ENCODE measurements around the gene NMNAT2.

Gene NMNAT2

DNA sequence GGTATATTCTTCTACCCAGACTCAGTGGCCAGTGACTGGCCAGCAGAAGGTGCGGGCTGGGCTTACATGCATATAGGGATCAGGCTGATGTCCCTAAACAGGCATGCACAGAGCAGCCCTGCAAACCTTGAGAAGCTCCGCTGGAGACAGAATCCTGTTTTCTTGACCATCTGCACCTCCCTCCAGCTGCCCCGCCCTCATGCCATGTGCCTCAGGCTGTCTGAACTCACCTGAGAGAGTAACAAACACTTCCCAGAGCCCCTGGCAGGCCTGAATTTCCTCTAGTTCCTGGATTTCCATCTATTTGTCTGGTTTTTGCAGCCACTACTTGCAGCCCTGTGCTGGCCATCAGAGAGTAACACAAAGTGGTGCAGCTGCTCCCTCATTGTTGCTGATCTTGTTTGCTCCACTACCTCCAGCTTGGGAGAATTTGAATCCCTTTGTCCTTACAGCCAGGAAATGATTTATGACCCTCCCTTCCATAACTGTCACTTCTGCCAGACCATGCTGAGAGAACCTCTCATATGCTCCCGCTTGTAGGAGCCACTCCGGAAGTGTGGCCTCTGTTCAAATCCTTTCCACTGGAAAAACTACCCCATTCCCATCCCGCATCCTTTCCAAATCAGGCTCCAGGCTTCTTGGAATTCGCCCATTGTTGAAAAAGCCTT, 113.6 kb downstream of the NMNAT2 start:
- no peak for TF ChIP-seq CTCF (IDR thresholded peaks at IDR 0.05; ENCODE audit: low read depth, low read length, missing control alignments)
- no peak for DNase-seq (ENCODE audit: low read depth)
- in situ Hi-C loops (cut with HindIII; ENCODE audit: low sequenced_read_pairs) = no loop called here
- no peak overlapping the region for H3K4me3 ChIP-seq (ENCODE audit: low read depth, low read length)

DNA sequence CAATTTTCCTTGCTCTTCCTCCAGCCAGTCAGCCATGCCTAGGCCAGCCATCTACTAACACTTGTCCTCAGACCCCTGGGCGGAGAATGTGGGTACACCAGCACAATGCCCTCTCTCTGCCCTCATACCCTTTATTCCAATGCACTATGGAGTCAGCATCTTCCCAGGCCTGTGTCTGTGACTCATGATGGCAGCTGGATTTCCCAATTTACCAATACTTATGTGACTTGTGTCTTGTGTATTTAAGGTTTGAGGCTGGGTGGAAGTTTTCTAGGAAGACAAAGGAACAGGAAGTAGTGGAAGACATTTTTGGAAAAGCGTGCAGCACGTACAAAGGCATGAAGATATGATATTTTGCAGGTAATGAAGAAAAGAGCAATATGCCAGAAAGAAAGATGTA, 114.3 kb downstream of the NMNAT2 start:
- in situ Hi-C loops (cut with HindIII; ENCODE audit: low sequenced_read_pairs) = no loop called here
- no peak overlapping the region for H3K4me3 ChIP-seq (ENCODE audit: low read depth, low read length)
- TF ChIP-seq CTCF (IDR thresholded peaks at IDR 0.05; ENCODE audit: low read depth, low read length, missing control alignments) = no peak
- no peak for DNase-seq (ENCODE audit: low read depth)

DNA sequence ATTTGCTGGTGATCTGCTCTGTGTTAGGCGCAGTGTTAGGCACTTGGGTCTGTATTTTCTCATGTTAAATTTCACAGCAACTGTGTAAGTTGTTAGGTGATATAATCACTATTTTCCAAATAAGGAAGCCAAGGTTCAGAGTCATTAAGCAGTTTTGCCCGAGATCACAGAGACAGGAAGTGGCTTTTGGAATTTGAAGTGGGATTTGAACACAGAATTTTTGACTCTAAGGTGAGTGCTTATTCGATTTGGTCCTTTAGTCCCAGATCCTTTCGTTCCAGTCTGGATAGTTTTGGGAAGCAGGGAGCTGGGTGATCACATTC, 114.9 kb downstream of the NMNAT2 start:
- TF ChIP-seq CTCF (IDR thresholded peaks at IDR 0.05; ENCODE audit: low read depth, low read length, missing control alignments) = no peak
- no peak overlapping the region for H3K4me3 ChIP-seq (ENCODE audit: low read depth, low read length)
- DNase-seq (ENCODE audit: low read depth) = no peak
- in situ Hi-C loops (cut with HindIII; ENCODE audit: low sequenced_read_pairs) = no loop called here

DNA sequence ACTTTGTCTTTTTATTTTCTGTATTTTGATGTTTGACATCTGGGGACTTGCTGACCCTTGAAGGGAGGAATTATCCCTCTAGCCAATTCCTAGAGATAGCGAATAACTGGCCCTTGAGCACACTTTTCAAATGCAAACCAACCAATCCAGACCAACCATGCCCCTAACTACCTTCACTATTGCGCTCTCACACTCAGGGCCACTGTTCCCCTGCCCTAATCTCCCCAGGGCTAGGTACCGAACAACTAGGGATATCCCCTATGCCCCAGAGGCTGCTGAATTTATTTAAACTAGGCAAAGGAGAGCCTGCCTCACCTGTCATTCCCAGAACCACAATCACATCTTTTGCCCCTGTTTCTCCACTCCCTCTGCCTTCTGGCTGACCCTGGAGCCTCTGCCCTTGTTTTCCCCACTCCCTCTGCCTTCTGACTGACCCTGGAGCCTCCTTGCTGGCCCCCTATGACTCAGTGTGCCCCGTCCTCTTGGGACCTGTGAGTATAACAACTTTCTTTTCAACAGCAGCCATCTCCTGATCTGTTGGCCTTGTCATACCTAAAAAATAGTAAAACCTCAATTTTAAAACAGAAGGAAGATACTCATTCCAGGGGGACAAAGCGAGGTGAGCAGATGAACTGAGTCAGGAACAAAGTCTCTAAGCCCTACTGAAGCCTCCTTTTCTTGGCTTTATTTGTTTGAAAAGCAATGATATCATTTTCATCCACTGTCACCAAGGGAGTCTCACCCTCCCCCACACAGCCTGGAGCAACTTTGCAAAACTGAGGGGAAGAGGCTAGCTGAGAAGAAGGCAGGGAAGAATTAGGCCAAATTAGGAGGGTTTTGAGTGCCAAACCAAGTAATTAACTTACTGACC, 115.5 kb downstream of the NMNAT2 start:
- H3K4me3 ChIP-seq (ENCODE audit: low read depth, low read length) = no peak overlapping the region
- no peak for DNase-seq (ENCODE audit: low read depth)
- in situ Hi-C loops (cut with HindIII; ENCODE audit: low sequenced_read_pairs) = no loop called here
- no peak for TF ChIP-seq CTCF (IDR thresholded peaks at IDR 0.05; ENCODE audit: low read depth, low read length, missing control alignments)

DNA sequence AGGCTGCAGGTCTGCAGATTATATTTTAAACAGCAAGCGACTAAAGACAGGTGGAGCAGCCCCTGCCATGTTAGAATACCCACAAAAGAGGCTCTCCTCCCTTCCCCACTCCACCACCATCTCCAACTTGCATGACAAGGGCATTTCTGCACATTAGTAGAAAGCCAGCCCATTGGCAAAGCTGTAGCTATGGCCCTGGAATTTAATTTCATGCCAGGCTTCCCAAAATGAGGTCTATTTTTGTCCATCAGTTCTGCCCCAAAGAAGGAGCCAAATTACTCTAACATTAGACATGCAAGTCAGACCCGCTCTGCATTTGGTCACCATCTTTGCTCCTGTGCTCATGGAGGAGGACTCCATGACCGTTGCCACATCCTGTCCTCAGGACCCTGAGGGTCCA, 116.9 kb downstream of the NMNAT2 start:
- no peak for TF ChIP-seq CTCF (IDR thresholded peaks at IDR 0.05; ENCODE audit: low read depth, low read length, missing control alignments)
- DNase-seq (ENCODE audit: low read depth) = no peak

GRCh38 chr1:183300828-183301227, 117.4 kb downstream of the NMNAT2 start:
- no peak for TF ChIP-seq CTCF (IDR thresholded peaks at IDR 0.05; ENCODE audit: low read depth, low read length, missing control alignments)
- in situ Hi-C loops (cut with HindIII; ENCODE audit: low sequenced_read_pairs) = no loop called here
- DNase-seq (ENCODE audit: low read depth) = no peak
- H3K4me3 ChIP-seq (ENCODE audit: low read depth, low read length) = no peak overlapping the region

More for the DNA sequence above, 116.9 kb downstream of the NMNAT2 start:
- in situ Hi-C loops (cut with HindIII; ENCODE audit: low sequenced_read_pairs) = no loop called here
- no peak overlapping the region for H3K4me3 ChIP-seq (ENCODE audit: low read depth, low read length)

Data from astrocyte of the cerebellum (primary cell).